Measurements from ENCODE around the gene CC2D2B.
"Not testable (repeated sequence)": the region's sequence is repeated elsewhere in the genome, so short reads cannot be mapped to it uniquely, and the experiment has no call there.

Gene CC2D2B

DNA sequence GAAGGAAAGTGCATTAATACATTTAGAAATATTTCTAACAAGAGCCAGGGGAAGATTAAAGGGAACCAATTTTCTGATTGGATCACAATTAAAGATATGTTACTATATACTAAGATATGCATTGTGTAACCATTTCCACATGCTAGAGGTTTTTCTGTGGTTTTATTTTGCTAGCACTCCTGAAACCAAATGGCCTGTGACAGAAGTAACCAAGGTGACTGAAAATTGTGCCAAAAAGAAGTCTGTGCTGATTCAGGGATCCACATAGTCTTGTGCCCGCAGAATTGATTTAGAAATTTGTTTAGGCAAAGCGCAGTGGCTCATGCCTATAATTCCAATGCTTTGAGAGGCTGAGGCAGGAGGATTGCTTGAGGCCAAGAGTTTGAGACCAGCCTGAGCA, 1.8 kb downstream of the CC2D2B start:
- no peak for DNase-seq

DNA sequence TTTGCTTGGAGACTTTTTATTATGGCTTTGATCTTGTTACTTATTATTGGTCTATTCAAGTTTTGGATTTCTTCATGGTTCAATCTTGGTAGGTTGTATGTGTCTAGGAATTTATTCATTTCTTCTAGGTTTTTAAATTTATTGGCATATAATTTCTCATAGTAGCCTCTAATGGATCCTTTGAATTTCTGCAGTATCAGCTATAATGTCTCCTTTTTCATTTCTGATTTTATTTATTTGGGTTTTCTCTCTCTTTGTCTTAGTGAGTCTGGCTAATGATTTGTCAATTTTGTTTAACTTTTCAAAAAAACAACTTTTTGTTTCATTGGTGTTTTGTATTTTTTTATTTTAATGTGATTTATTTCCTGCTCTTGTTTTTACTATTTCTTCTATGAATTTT, 8.3 kb downstream of the CC2D2B start:
- DNase-seq = not testable (repeated sequence)

DNA sequence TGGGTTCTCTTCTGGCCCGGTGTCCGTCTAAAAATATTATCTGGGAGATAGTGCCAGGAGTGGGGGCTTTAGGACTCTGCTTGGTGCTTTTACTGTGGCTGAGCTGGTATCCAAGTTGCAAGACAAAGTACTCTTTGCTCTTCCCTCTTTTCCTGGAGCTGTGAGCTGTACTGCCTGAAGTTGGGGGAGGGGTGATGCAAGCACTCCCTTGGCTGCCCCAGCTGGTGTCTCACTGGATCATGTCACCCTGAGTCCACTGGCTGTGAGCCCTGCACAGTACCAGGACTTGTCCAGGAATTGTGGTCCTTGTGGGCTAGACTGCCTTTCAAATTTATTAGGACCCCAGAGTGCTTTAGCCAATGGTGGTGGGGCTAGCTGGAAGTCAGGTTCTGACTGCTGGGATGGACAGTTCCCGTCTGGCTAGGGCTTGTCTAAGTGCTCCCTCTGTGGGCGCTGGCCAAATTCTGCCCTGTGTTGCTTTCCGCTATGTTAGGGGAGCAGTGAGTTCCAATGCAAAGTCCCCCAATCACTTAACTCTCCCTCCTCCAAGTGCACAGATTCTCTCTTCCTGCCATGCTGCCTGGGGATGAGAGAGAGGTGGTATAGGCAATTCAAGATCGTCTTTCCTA, 13.1 kb downstream of the CC2D2B start:
- DNase-seq = no peak

DNA sequence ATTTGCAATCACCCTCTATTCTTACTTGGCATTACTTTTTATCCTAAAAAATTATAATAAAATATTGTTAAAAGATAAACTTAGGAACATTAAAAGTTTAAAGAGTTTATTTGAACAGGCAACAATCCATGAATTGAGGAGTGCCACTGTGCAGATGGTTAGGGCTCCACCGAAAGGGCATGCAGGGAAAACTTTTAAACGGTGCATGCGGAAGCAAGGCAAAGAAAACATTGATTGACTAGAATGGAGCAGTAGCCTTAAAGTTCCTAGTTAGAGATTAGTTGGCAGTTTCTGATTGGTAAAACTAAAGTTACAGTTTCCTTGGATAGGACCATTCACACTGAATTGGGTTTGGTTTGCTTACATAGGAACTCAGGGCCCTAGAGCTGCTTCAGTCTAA, 17.3 kb downstream of the CC2D2B start:
- DNase-seq = no peak

DNA sequence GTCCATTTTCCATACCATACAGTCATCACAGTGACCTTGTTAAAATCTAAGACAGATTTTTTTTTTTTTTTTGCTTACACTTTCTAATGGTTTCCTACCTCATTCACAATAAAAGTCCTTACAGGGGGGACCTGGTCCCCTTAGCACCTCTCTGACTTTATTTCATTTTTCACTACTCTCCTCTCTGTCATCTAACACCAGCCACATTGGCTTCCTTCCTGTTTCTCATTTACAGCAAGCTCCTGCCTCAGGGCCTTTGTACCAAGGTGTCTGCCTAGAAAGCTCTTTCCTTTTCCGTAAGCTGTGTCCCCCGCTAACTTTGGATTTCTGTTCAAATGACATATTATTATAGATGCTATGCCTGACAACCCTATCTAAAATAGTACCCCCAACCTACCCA, 27.7 kb downstream of the CC2D2B start:
- DNase-seq = no peak

DNA sequence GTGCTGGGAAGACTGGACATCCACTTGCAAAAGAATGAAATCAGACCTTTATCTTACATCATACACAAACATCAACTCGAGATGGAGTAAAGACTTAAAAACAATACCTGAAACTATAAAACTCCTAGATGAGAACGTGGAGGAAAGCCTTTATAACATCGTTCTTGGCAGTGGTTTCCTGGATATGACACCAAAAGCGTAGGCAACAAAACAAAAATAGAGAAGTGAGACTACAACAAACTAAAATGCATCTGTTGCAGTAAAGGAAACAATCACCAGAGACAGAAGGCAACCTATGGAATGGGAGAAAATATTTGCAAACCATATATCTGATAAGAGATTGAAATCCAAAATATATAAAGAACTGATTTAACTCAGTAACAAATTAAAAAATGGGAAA, 33.3 kb downstream of the CC2D2B start:
- DNase-seq = no peak

DNA sequence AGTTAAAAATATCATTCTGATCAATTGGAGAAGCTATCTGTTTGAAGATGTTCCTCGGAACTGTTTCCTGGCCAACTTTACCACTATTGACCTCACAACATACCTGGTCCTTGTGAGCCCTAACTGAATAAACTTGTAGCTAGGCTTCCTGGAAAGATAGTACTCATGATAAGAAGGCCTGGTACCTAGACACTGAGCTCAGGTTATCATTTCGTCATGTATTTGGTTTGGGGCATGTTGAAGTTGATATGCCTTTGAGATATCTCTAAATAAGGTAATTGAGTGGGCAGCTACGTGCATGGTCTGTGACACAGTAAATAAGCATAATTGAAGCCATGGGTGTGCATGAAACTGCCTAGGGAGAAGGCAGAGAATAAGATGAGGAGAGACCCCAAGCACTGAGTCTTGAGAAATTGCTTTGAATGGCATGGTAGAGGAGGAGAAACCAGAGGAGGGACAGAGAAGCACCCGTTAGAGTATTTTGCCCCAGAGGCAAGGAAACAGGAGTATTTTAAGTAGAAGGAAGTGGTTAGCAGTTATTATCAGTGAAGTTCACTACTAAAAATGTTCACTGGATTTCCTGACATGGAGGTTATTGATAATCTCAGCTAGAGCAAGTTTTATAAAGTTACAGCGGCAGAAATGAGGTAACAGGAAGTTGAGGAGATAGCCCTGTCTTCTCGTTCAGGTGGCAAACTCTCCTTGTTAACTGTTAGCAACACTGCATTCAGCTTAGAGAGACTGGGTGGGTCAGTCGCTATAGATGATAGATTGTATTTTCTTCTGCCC, 55.6 kb downstream of the CC2D2B start:
- no peak for DNase-seq

DNA sequence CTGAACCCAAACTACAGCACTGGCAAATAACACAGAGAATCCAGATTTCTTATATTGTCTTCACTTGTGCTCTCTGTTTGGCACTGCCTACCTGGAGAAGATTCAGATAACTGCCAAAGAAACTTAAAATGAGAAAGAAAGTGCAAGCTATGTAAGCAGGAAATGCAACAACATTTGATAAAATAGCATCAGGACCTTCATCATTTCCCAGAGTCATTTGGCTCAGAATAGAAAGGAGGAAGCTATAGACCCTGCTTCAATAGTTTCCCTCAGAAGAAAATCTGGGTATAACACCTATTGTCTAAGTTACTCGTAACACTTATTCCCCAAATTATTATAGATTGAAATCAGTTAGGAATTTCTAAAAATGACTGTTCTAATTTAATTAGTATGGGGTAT, 56.2 kb downstream of the CC2D2B start:
- no peak for DNase-seq

DNA sequence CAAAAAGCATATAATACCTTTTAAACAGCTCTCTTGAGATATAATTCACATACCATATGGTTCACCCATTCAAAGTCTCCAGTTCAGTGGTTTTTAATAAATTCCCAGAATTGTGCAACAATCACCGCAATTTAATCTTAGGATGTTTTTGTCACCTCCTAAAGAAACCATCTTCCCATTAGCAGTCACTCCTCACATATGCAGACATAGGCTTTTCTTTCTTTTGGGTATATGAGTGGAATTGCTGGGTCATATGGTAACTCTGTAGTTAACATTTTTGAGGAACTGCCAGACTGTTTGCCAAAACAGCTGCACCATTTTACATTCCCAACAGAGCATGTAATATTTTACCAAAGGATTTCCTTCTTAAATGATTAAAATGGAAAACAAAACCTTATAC, 57.0 kb downstream of the CC2D2B start:
- no peak for DNase-seq

DNA sequence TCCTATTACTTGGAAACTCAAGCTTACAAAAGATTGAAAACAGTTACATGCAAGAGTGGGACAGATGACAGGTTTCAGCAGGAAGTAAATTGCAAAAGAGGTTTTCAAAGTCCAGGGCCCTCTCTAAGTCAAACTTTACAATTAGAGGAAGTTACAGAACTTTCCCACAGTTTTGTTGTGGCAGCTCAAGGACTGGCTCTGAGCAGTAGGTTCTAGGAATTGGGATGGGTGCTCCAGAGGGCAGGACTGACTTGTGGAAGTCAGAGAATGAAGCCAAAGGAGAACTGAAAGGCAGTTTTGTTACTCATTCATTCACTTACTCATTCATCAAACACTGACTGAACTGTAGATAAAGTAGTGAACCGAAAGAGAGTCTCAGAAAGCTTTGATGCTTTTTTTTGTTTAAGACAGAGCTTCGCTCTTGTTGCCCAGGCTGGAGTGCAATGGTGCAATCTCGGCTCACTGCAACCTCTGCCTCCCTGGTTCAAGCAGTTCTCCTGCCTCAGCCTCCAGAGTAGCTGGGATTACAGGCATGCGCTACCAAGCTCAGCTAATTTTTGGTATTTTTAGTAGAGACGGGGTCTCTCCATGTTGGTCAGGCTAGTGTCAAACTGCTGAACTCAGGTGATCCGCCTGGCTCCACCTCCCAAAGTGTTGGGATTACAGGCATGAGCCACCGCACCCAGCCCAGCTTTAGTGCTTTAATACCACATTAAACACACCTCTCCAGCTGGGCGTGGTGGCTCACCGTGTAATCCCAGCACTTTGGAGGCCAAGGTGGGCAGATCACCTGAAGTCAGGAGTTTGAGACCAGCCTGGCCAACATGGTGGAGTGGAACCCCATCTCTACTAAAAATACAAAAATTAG, 68.8 kb downstream of the CC2D2B start:
- DNase-seq = no peak

DNA sequence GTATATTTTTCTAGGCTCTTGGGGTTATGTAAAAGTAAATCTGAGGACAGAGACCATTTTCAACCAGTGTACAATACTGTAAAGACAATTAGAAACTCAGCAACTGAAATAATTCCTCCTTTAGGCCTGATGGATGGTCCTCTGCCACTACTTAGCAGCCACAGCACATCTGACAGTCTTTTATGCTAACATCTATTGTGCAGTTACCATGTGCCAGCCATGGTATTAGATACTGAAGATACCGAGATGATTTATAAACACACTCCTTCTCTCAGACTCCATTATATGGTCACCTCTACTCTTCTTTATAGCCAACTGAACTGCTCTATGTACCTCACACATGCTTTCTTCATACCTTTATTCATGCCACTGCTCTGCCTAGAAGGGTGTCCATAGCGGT, 74.4 kb downstream of the CC2D2B start:
- no peak for DNase-seq

DNA sequence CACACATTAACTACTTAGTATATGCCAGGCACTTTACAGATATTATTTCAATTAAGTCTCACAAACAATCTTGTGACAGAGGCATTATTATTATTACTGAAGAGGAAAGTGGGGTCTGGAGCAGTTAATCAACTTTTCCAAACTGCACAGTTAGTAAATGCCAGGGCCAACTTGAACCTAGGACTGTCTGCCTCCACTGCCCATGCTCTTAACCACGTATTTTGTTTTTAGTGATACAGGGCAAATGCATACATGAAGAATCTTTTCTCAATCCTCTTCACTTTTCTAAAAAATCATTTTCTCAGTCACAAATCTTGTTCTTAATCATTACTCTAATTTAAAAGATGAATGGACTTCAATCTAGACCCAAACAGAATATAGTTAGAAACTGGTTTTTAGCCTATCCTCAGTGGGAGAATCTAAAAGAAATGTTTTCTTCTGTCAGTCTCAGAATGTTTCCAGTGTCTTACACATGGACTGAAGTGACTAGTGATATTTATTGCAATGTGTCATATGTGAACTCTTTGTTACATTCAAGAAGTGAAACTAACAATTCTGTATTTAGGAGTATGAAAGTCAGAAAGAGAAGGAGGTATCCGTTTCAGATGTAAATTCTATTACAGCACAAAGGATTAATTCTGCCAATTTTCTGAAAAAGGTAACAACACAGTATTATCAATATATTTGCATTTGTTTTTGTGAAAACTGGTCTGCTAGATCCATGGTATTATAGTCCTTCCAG, 80.1 kb downstream of the CC2D2B start:
- no peak for DNase-seq

DNA sequence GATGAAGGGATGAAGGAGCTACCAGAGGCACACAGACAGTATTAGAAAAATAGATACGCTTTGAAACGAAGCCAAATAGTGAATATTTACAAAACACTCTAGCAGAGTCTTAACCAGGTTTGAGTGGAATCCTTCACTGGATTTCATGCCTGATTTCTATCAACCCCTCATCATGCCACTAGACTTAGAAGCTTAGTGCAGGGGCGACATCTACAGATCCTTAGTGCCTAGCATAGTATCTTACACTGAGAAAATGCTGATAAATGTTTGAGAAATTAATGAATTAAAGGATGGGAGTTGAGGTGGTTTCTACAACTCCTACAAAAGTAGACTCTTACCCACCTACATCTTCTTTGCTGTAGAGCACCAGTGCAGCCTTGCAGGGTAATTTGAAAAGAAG, 80.9 kb downstream of the CC2D2B start:
- peak in 1 of 2 experiments; percentile 2 for DNase-seq

DNA sequence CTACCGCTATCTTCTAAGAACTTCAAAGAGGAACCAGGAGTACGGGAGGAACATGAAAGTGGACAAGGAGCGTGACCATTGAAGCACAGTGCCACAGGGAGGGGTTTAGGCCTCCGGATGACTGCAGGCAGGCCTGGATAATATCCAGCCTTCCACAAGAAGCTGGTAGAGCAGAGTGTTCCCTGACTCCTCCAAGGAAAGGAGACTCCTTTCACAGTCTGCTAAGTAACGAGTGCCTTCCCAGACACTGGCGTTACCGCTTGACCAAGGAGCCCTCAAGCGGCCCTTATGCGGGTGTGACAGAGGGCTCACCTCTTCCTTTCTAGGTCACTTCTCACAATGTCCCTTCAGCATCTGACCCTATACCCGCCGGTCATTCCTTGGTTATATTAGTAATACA, 86.6 kb downstream of the CC2D2B start:
- DNase-seq = not testable (repeated sequence)

DNA sequence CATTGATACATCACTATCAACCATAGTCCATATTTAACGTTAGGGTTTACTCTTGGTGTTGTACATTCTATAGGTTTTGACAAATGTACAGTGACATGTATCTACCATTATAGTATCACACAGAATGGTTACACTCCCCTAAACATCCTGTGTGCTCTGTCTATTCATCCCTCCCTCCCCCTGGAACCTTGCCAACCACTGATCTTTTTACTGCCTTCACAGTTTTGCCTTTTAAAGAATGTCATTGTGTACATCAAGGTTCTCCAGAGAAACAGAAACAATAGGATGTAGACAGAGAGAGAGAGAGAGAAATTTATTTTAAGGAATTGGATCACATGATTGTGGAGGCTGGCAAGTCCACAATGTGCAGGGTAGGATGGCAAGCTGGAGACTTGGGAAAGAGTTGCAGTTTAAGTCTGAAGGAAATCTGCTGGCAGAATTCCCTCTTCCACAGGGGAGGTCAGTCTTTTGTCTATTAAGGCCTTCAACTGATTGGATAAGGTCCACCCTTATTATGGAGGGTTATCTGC, 90.5 kb downstream of the CC2D2B start:
- DNase-seq = no peak

DNA sequence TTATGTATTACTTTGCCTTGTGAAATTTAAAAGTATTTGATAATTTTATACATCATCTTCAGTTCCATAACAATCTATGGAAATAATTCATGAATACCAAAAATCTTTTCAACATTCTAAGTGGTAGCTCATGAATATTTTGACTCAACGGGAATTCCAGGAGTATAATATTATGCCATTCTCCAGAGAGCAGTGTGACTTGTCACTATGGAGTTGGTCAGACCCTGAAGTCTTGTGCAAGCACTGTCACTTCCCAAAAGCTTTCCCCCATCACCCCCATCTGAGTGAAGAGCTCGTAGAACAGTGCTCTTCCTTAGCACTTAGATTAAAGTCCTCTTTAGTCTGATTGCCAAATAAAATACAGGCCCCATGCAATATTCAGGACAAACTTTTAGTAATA, 106.2 kb downstream of the CC2D2B start:
- no peak for DNase-seq

DNA sequence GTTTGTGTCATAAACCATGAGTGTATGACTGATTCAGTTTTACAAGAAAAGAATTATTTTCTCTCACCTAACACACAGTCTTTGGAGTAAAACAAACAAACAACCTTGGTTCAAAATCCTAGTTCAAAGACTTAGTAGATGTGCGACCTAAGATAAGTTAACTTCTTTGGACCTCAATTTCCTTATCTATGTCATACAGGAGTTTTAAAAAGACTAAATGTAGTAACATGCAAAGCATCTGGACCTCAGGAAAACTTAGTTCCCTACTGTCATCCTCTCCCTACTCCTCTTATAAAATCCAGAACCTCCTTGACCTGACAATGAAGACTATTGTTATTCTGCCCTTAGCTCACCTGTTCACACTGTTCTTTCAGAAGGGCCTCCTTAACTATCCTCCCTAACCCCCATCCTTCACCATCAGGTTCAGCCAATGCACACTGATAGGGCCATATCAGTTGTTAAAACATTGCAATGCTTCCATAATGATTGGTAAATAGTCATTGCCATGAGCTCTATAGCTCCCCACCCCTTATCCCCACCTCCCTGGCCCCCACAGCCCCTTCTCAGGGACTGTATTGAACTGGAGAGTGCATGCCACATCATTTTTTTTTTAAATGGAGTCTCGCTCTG, 106.8 kb downstream of the CC2D2B start:
- no peak for DNase-seq

DNA sequence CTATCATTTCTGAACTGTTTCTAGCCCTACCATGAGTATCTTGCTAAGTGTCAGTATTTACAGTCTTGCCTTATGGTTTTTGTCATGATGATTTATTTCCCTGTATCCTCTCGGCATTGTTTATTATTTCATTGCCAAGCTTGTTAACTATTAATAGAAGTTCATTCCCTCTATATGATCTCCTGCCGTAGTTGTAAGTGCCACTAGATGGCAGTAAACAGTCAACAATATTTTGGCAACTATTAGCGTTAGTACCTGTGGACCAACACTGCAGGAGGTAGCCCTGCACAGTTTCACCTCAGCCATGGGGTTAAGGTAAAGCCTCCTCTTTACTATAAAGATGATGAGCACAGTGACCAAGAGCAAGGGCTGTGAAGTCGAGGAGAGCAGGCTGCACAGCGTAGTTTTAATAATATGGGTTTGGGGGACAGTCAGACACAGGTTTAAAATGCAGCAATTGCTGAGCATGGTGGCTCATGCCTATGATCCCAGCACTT, 109.5 kb downstream of the CC2D2B start:
- peak; percentile 34 to 72 for DNase-seq

DNA sequence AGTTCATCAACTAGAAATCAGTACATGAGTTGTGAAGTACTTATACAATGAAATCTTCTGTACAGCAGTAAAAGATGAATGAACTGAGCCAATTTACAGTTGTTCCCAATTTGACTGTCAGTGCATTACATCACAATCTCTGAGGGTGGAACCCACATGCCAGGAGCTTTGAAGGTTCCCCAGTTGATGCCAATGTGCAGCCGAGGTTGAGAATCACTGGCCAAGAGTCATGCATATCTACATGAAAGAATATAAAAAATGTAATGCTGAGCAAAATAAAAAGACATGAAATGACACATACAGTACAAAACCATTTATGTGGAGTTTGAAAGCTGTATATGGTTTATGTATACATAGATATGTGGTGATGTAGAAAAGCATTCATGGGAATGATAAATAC, 113.6 kb downstream of the CC2D2B start:
- DNase-seq = no peak

DNA sequence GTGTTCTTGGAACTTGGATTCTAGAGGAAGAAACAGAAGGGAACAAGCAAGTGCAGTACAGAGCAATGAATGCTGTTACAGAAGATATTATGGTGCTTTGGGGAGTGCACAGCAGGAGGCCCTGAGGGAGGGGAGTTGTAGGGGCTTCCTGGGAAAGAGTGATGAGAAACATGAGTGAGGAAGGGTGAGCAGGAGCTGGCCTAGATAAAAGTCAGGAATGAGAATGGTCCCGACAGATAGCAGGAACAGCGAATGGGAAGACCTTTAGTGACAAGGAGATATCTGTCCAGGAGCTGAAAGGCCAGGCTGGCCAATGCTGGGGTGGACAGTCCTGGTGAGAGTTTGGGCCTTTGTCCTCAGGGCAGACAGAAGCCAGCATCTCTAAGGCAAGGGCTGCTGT, 115.0 kb downstream of the CC2D2B start:
- DNase-seq = no peak

DNA sequence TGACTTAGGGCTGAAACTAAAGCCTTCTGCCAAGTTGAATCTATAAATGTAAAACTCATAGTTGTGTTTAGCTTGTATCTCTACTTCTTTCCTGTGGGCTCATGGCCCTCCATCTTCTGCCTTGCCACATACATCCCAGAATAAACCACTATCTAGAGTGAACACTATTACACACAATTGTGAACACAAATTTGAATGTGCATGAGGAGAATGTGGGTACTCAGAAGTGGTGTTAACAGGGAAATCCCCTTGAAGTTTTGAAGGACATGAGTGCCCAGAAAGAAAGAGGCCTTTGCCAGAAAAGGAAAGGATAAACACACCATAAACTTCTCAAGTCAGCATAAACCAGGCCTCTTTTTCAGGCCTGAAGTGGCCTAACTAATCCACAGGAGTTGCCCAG, 115.4 kb downstream of the CC2D2B start:
- DNase-seq = no peak

DNA sequence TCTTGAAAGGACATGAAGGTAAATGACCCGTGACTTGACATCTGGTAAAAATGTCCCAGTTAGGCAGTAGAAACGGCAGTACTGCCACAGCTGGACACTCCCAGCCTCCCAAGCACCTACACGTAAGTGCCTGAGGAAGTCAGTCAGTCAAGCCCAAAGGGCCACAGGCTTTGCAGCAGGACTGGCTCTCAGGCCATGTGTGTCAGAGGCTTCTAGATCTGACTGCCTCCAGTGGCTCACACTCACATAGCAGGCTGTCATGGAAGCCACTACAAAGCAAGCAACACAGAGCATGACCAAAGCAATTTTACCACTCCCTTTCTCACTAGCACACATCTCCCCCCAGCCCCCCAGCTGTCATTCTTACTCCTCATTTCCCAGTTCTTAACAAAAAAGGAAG, 117.8 kb downstream of the CC2D2B start:
- peak in 1 of 2 experiments; percentile 5 for DNase-seq

Measured in NCI-H526 (cell line).